H9 (cell line): Measurements from ENCODE around the gene COL5A2. TPM values are rescaled to one million over a fixed set of nuclear protein-coding genes. Genes with fewer than 3 reads are reported as not detected.

Source experiments
- DNase-seq: peaks from one replicate; pipeline ENCODE4 v3.0.0-alpha.2; 2017
- H2AFZ ChIP-seq: one replicate; pipeline ENCODE4 v1.6.1; 2013; ENCODE audit warnings: mild to moderate bottlenecking, low read length, control low read depth, moderate library complexity
- H2AK5ac ChIP-seq: 2 replicates; pipeline ENCODE4 v1.6.1; 2013; ENCODE audit warnings: low read length, control low read depth, mixed read lengths; ENCODE audit not compliant: insufficient read length
- H2BK120ac ChIP-seq: one replicate; pipeline ENCODE4 v1.6.1; 2013; ENCODE audit warnings: low read depth, mild to moderate bottlenecking, low read length, control low read depth, inconsistent platforms; ENCODE audit not compliant: poor library complexity, severe bottlenecking
- H2BK12ac ChIP-seq: 2 replicates; pipeline ENCODE4 v1.6.1; 2013; ENCODE audit warnings: low read length, control low read depth, mixed read lengths, low read depth; ENCODE audit not compliant: insufficient read length
- H2BK15ac ChIP-seq: 2 replicates; pipeline ENCODE4 v1.6.1; 2013; ENCODE audit warnings: low read depth, low read length, control low read depth
- H2BK20ac ChIP-seq: one replicate; pipeline ENCODE4 v1.6.1; 2013; ENCODE audit warnings: low read depth, mild to moderate bottlenecking, low read length, control low read depth, inconsistent platforms; ENCODE audit not compliant: poor library complexity, severe bottlenecking
- H2BK5ac ChIP-seq: 2 replicates; pipeline ENCODE4 v1.6.1; 2013; ENCODE audit warnings: low read length, control low read depth, mixed read lengths; ENCODE audit not compliant: insufficient read length
- H3K14ac ChIP-seq: 2 replicates; pipeline ENCODE4 v1.6.1; 2013; ENCODE audit warnings: low read length, control low read depth; ENCODE audit not compliant: insufficient read depth
- H3K18ac ChIP-seq: 2 replicates; pipeline ENCODE4 v1.6.1; 2013; ENCODE audit warnings: low read depth, mild to moderate bottlenecking, mixed read lengths, low read length, control low read depth; ENCODE audit not compliant: insufficient read length
- H3K23ac ChIP-seq: 2 replicates; pipeline ENCODE4 v1.6.1; 2013; ENCODE audit warnings: low read length, control low read depth, mixed read lengths, low read depth; ENCODE audit not compliant: insufficient read length
- H3K23me2 ChIP-seq: 2 replicates; pipeline ENCODE4 v1.6.1; 2013; ENCODE audit warnings: low read depth, mild to moderate bottlenecking, mixed read lengths, low read length, control low read depth; ENCODE audit not compliant: insufficient read length, poor library complexity, severe bottlenecking
- H3K27ac ChIP-seq: 2 replicates; pipeline ENCODE4 v1.5.1; 2013; ENCODE audit warnings: low read length, control low read depth, mixed read lengths, low read depth; ENCODE audit not compliant: insufficient read length
- H3K27me3 ChIP-seq: 2 replicates; pipeline ENCODE4 v1.6.1; 2013; ENCODE audit warnings: low read length, control low read depth, inconsistent platforms; ENCODE audit not compliant: insufficient read depth
- H3K4ac ChIP-seq: 2 replicates; pipeline ENCODE4 v1.6.1; 2013; ENCODE audit warnings: low read depth, mild to moderate bottlenecking, control low read depth, inconsistent platforms, low read length, moderate library complexity
- H3K4me1 ChIP-seq: 2 replicates; pipeline ENCODE4 v1.6.1; 2013; ENCODE audit warnings: low read length, control low read depth, inconsistent platforms; ENCODE audit not compliant: insufficient read depth
- H3K4me2 ChIP-seq: 2 replicates; pipeline ENCODE4 v1.6.1; 2013; ENCODE audit warnings: low read length, control low read depth, mixed read lengths; ENCODE audit not compliant: insufficient read length, insufficient read depth
- H3K56ac ChIP-seq: 2 replicates; pipeline ENCODE4 v1.6.1; 2013; ENCODE audit warnings: low read depth, mild to moderate bottlenecking, mixed read lengths, low read length, control low read depth; ENCODE audit not compliant: insufficient read length
- H3K79me1 ChIP-seq: 2 replicates; pipeline ENCODE4 v1.6.1; 2013; ENCODE audit warnings: low read depth, mild to moderate bottlenecking, moderate library complexity, low read length, control low read depth, inconsistent platforms; ENCODE audit not compliant: insufficient read depth, poor library complexity, severe bottlenecking
- H3K79me2 ChIP-seq: 2 replicates; pipeline ENCODE4 v1.6.1; 2013; ENCODE audit warnings: low read length, control low read depth, inconsistent platforms; ENCODE audit not compliant: insufficient read depth
- H3K9ac ChIP-seq: 2 replicates; pipeline ENCODE4 v1.6.1; 2013; ENCODE audit warnings: low read length, control low read depth, mixed read lengths; ENCODE audit not compliant: insufficient read length; ENCODE audit errors: extremely low read depth
- H3K9me3 ChIP-seq: one replicate; pipeline ENCODE4 v1.6.1; 2013; ENCODE audit warnings: low read depth, low read length, inconsistent platforms; ENCODE audit not compliant: control insufficient read depth
- H3T11ph ChIP-seq: one replicate; pipeline ENCODE4 v1.6.1; 2013; ENCODE audit warnings: mild to moderate bottlenecking, low read length, control low read depth, inconsistent platforms
- H4K20me1 ChIP-seq: one replicate; pipeline ENCODE4 v1.6.1; 2013; ENCODE audit not compliant: control insufficient read depth, insufficient read length, insufficient read depth
- H4K5ac ChIP-seq: 2 replicates; pipeline ENCODE4 v1.6.1; 2013; ENCODE audit warnings: low read depth, mild to moderate bottlenecking, mixed read lengths, low read length, control low read depth; ENCODE audit not compliant: insufficient read length
- H4K8ac ChIP-seq: replicated peaks from 2 replicates; pipeline ENCODE4 v1.6.1; 2013; ENCODE audit warnings: low read length, control low read depth, mixed read lengths, low read depth; ENCODE audit not compliant: insufficient read length
- H4K91ac ChIP-seq: 2 replicates; pipeline ENCODE4 v1.6.1; 2013; ENCODE audit warnings: low read depth, mild to moderate bottlenecking, moderate library complexity, mixed read lengths, low read length, control low read depth; ENCODE audit not compliant: insufficient read length
- H3K27ac Mint-ChIP-seq, 3 experiments: 2 replicates in 2 of 3; 3 replicates in 1 of 3; pipeline ENCODE4 v1.8.0; 2020 to 2021; ENCODE audit warnings: mixed read lengths in 3 of 3, mild to moderate bottlenecking in 1 of 3, moderate library complexity in 1 of 3
- H3K27me3 Mint-ChIP-seq: 2 replicates; pipeline ENCODE4 v1.8.0; 2021; ENCODE audit warnings: low read depth, mild to moderate bottlenecking, moderate library complexity, mixed read lengths
- H3K36me3 Mint-ChIP-seq, 3 experiments: 2 replicates in 2 of 3; 3 replicates in 1 of 3; pipeline ENCODE4 v1.8.0; 2020 to 2021; ENCODE audit warnings: low read depth in 3 of 3, mixed read lengths in 3 of 3; ENCODE audit not compliant: insufficient read depth in 1 of 3
- H3K4me1 Mint-ChIP-seq, 2 experiments: 2 replicates each; pipeline ENCODE4 v1.8.0; 2020; ENCODE audit warnings: mixed read lengths in 2 of 2
- H3K4me3 Mint-ChIP-seq, 2 experiments: 2 replicates in 1 of 2; 3 replicates in 1 of 2; pipeline ENCODE4 v1.8.0; 2020 to 2021; ENCODE audit warnings: mild to moderate bottlenecking in 2 of 2, mixed read lengths in 2 of 2, moderate library complexity in 1 of 2
- H3K9me3 Mint-ChIP-seq, 2 experiments: 2 replicates in 1 of 2; 3 replicates in 1 of 2; pipeline ENCODE4 v1.8.0; 2020; ENCODE audit warnings: mild to moderate bottlenecking in 2 of 2, mixed read lengths in 2 of 2, moderate library complexity in 1 of 2
- WGBS: extraction: QIAGEN DNeasy Blood & Tissue Kit; methylation state at CpG from one replicate; pipeline ENCODE4 v1.1.7; 2013; ENCODE audit warnings: missing lambda C conversion rate, low lambda C conversion rate, mixed read lengths; ENCODE audit not compliant: insufficient read length; ENCODE audit errors: extremely low coverage; 5-methylcytosine and 5-hydroxymethylcytosine counted together
- total RNA-seq: library from RNA; stranded (reverse); gene quantifications from 2 replicates; pipeline ENCODE4 v1.2.1, GENCODE V29; 2021
- TF ChIP-seq, protein P1 (sequence below): fragments of 200-600 bp; sonication (generic); conservative IDR thresholded peaks from 3 replicates; pipeline ENCODE4 v1.8.0; 2021; ENCODE audit warnings: antibody characterized with exemption, mild to moderate bottlenecking

The COL5A2 gene
- total RNA-seq, 1 experiment from 2014 or later: 10.5 TPM

DNA sequence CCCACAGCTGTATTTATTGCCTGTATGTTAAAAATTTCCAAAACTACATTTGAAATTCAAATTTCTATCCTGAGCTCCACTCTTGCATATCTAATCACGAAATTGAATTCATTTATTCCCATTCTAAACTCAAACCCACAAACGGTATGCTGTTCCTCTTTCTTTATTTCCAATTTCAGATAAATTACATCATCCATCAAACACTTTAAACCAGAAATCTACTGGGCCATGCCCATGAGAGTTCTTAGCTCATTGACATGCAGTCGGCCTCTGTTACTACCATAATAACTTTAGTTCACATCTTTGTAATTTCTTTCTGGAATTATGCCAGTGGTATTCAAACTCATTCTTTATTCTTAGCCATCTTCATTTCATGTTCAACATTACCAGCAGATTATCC is 105.1 kb downstream of the COL5A2 start:
- no peak overlapping the region for H2BK12ac ChIP-seq
- no peaks in the 10 kb centered on the region for H3K79me2 ChIP-seq
- no peak overlapping the region for H3K56ac ChIP-seq
- no peak overlapping the region for H4K91ac ChIP-seq
- no peak for DNase-seq
- Mint-ChIP-seq H3K4me3 (no peak overlapping the region), H3K36me3 (no peaks in the 10 kb centered on the region), H3K27ac (no peak overlapping the region), H3K27me3 (no peaks in the 10 kb centered on the region), H3K4me1 (no peaks in the 10 kb centered on the region), H3K9me3 (no peaks in the 10 kb centered on the region)
- H2BK5ac ChIP-seq: no peak overlapping the region
- TF ChIP-seq, protein P1, sequence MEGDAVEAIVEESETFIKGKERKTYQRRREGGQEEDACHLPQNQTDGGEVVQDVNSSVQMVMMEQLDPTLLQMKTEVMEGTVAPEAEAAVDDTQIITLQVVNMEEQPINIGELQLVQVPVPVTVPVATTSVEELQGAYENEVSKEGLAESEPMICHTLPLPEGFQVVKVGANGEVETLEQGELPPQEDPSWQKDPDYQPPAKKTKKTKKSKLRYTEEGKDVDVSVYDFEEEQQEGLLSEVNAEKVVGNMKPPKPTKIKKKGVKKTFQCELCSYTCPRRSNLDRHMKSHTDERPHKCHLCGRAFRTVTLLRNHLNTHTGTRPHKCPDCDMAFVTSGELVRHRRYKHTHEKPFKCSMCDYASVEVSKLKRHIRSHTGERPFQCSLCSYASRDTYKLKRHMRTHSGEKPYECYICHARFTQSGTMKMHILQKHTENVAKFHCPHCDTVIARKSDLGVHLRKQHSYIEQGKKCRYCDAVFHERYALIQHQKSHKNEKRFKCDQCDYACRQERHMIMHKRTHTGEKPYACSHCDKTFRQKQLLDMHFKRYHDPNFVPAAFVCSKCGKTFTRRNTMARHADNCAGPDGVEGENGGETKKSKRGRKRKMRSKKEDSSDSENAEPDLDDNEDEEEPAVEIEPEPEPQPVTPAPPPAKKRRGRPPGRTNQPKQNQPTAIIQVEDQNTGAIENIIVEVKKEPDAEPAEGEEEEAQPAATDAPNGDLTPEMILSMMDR: no peak
- H3K9me3 ChIP-seq: no peaks in the 10 kb centered on the region
- no peak overlapping the region for H4K8ac ChIP-seq
- H4K20me1 ChIP-seq: no peaks in the 10 kb centered on the region
- no peak overlapping the region for H2BK15ac ChIP-seq
- no peak overlapping the region for H3K9ac ChIP-seq
- H3K23ac ChIP-seq: no peak overlapping the region
- no peaks in the 10 kb centered on the region for H3K79me1 ChIP-seq
- no peak overlapping the region for H2BK120ac ChIP-seq
- no peak overlapping the region for H3K27ac ChIP-seq
- H3K23me2 ChIP-seq: no peaks in the 10 kb centered on the region
- H2BK20ac ChIP-seq: no peak overlapping the region
- no peak overlapping the region for H3K14ac ChIP-seq
- 100% methylated on average over 2 of the region's 3 CpGs for WGBS
- H2AK5ac ChIP-seq: no peak overlapping the region
- no peak overlapping the region for H3T11ph ChIP-seq
- no peak overlapping the region for H3K18ac ChIP-seq
- no peaks in the 10 kb centered on the region for H3K4me1 ChIP-seq
- no peak overlapping the region for H2AFZ ChIP-seq
- no peak overlapping the region for H4K5ac ChIP-seq
- no peaks in the 10 kb centered on the region for H3K27me3 ChIP-seq
- H3K4ac ChIP-seq: no peak overlapping the region
- H3K4me2 ChIP-seq: no peak overlapping the region
